Measurements from ENCODE around the gene SLC12A2. TPM values are rescaled to one million over a fixed set of nuclear protein-coding genes. Genes with fewer than 3 reads are reported as not detected.
A peak's percentile ranks its signal among the peaks of the same experiment; 100 is the strongest.

The SLC12A2 gene
- total and polyA plus RNA-seq, 9 of the 15 experiments (the other 6 are each of a cell fraction or from before 2014, with no cell fraction given) = 5.1 to 20.3 (median 12.6) TPM

- H3K4me1 ChIP-seq (replicated peaks in 1 of 2; ENCODE audit: control insufficient read depth in 2 of 2, insufficient read depth in 2 of 2, low read length in 2 of 2) = no peaks in the 10 kb centered on the region
- H3K9ac ChIP-seq (ENCODE audit: insufficient read depth in 1 of 2, low read depth in 2 of 2, low read length in 2 of 2) = no peak overlapping the region
- ATAC-seq (peak; percentile 39; the same call in 1 of the 3 replicates), FAIRE-seq (no peak), DNase-seq (ENCODE audit: extremely low read depth in 1 of 4, low spot score in 3 of 4) (no peak)
- no peaks in the 10 kb centered on the region for H4K20me1 ChIP-seq (replicated peaks; ENCODE audit: control insufficient read depth, insufficient read depth, low read length)
- intact Hi-C loops (cut with micrococcal nuclease) = no loop called here
- H2AFZ ChIP-seq (ENCODE audit: low read depth, low read length) = no peak overlapping the region
- peaks cover 2% of the 10 kb centered on the region; the same call in 1 of the 3 replicates for H3K36me3 ChIP-seq (ENCODE audit: control insufficient read depth, insufficient read depth, low read length)
- ChIA-PET POLR2A (interaction anchor here (0.9 kb wide), 1 partner anchor 17 kb away, joined by 3 read pairs; no protein-coding TSS in a partner anchor), CTCF (ENCODE audit: low intra/inter-chr PET ratio) (interaction anchor here (0.6 kb wide), 1 partner anchor 226 kb away, joined by 3 read pairs; no protein-coding TSS in a partner anchor)
- H3K27me3 ChIP-seq (ENCODE audit: control insufficient read depth in 2 of 2, insufficient read depth in 2 of 2, low read length in 2 of 2) = no peaks in the 10 kb centered on the region
- no TSS peak for BruUV-seq (replicated peaks)
- H3K9me3 ChIP-seq (replicated peaks; ENCODE audit: control insufficient read depth, insufficient read depth, low read depth, low read length) = peaks cover 4% of the 10 kb centered on the region; the same call in 1 of the 2 replicates
- in situ Hi-C loops (cut with MboI) = no loop called here
- H3K9me1 ChIP-seq (ENCODE audit: control insufficient read depth, insufficient read depth, low read length) = no peaks in the 10 kb centered on the region
- H3K4me2 ChIP-seq (ENCODE audit: insufficient read depth, low read length) = no peak overlapping the region
- no peak overlapping the region for H3K4me3 ChIP-seq
- TF ChIP-seq CBFA2T3 (IDR thresholded peaks at IDR 0.05) (0 out of 2 replicates have a peak, but pooled peaks have one; percentile 8), ZC3H4 (CRISPR knock-in tag; IDR thresholded peaks at IDR 0.05; ENCODE audit: borderline replicate concordance) (no peak)
- TF ChIP-seq, protein P1, sequence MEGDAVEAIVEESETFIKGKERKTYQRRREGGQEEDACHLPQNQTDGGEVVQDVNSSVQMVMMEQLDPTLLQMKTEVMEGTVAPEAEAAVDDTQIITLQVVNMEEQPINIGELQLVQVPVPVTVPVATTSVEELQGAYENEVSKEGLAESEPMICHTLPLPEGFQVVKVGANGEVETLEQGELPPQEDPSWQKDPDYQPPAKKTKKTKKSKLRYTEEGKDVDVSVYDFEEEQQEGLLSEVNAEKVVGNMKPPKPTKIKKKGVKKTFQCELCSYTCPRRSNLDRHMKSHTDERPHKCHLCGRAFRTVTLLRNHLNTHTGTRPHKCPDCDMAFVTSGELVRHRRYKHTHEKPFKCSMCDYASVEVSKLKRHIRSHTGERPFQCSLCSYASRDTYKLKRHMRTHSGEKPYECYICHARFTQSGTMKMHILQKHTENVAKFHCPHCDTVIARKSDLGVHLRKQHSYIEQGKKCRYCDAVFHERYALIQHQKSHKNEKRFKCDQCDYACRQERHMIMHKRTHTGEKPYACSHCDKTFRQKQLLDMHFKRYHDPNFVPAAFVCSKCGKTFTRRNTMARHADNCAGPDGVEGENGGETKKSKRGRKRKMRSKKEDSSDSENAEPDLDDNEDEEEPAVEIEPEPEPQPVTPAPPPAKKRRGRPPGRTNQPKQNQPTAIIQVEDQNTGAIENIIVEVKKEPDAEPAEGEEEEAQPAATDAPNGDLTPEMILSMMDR (IDR thresholded peaks at IDR 0.05 in 2 of 3, conservative IDR thresholded peaks at IDR 0.05 in 1 of 3; ENCODE audit: insufficient read depth in 2 of 3, low read depth in 1 of 3, low read length in 3 of 3) = no peak
- peaks cover 15% of the 10 kb centered on the region for H3K79me2 ChIP-seq (ENCODE audit: control insufficient read depth, insufficient read depth, low read length)
- no peak overlapping the region for H3K27ac ChIP-seq (ENCODE audit: extremely low read depth, low read depth, low read length)
- 62% methylated on average over 1 of the region's 1 CpG for WGBS (ENCODE audit: insufficient coverage, low coverage, missing lambda C conversion rate)
These were observed 18.1 kb downstream of the SLC12A2 start for GRCh38 chr5:128101676-128102075.

GRCh38 chr5:128105203-128105602 is 21.6 kb downstream of the SLC12A2 start:
- no peaks in the 10 kb centered on the region for H3K36me3 ChIP-seq (ENCODE audit: control insufficient read depth, insufficient read depth, low read length)
- H2AFZ ChIP-seq (ENCODE audit: low read depth, low read length) = no peak overlapping the region
- no peaks in the 10 kb centered on the region for H3K27me3 ChIP-seq (ENCODE audit: control insufficient read depth in 2 of 2, insufficient read depth in 2 of 2, low read length in 2 of 2)
- no peak overlapping the region for H3K4me2 ChIP-seq (ENCODE audit: insufficient read depth, low read length)
- no peak overlapping the region for H3K4me3 ChIP-seq
- no peaks in the 10 kb centered on the region for H3K4me1 ChIP-seq (replicated peaks in 1 of 2; ENCODE audit: control insufficient read depth in 2 of 2, insufficient read depth in 2 of 2, low read length in 2 of 2)
- no peak overlapping the region for H3K9ac ChIP-seq (ENCODE audit: insufficient read depth in 1 of 2, low read depth in 2 of 2, low read length in 2 of 2)
- H3K79me2 ChIP-seq (ENCODE audit: control insufficient read depth, insufficient read depth, low read length) = peaks cover 15% of the 10 kb centered on the region; the same call in 2 of the 3 replicates
- FAIRE-seq (no peak), DNase-seq (ENCODE audit: extremely low read depth in 1 of 4, low spot score in 3 of 4) (no peak), ATAC-seq (no peak)
- no peaks in the 10 kb centered on the region for H3K9me1 ChIP-seq (ENCODE audit: control insufficient read depth, insufficient read depth, low read length)
- BruUV-seq (replicated peaks) = no TSS peak
- 59% methylated on average over 7 of the region's 7 CpGs for WGBS (ENCODE audit: insufficient coverage, low coverage, missing lambda C conversion rate)
- ChIA-PET POLR2A (no interaction called here), CTCF (ENCODE audit: low intra/inter-chr PET ratio) (no interaction called here)
- H3K9me3 ChIP-seq (replicated peaks; ENCODE audit: control insufficient read depth, insufficient read depth, low read depth, low read length) = no peaks in the 10 kb centered on the region
- H3K27ac ChIP-seq (ENCODE audit: extremely low read depth, low read depth, low read length) = no peak overlapping the region
- intact Hi-C loops (cut with micrococcal nuclease) = no loop called here
- H4K20me1 ChIP-seq (replicated peaks; ENCODE audit: control insufficient read depth, insufficient read depth, low read length) = no peaks in the 10 kb centered on the region
- in situ Hi-C loops (cut with MboI) = no loop called here
- TF ChIP-seq, protein P2, sequence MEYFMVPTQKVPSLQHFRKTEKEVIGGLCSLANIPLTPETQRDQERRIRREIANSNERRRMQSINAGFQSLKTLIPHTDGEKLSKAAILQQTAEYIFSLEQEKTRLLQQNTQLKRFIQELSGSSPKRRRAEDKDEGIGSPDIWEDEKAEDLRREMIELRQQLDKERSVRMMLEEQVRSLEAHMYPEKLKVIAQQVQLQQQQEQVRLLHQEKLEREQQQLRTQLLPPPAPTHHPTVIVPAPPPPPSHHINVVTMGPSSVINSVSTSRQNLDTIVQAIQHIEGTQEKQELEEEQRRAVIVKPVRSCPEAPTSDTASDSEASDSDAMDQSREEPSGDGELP (CRISPR knock-in tag; IDR thresholded peaks at IDR 0.05; ENCODE audit: borderline replicate concordance) = no peak
- no peak for TF ChIP-seq ZFPM2 (CRISPR knock-in tag; IDR thresholded peaks at IDR 0.05)
- TF ChIP-seq KHSRP (IDR thresholded peaks at IDR 0.05) = no peak
- TF ChIP-seq ZNF197 (CRISPR knock-in tag; IDR thresholded peaks at IDR 0.05; ENCODE audit: low read depth) = no peak
- no peak for TF ChIP-seq MCM3 (IDR thresholded peaks at IDR 0.05)
- no peak for TF ChIP-seq RCOR1 (IDR thresholded peaks at IDR 0.05; ENCODE audit: borderline replicate concordance in 1 of 2, low read depth in 2 of 2, low read length in 2 of 2)
- TF ChIP-seq ZNF77 (CRISPR knock-in tag; IDR thresholded peaks at IDR 0.05) = no peak
- TF ChIP-seq TFE3 (CRISPR knock-in tag; IDR thresholded peaks at IDR 0.05) = no peak
- TF ChIP-seq HMGN3 (IDR thresholded peaks at IDR 0.05; ENCODE audit: borderline replicate concordance, extremely low read depth, insufficient read length, low read depth, low read length) = no peak
- no peak for TF ChIP-seq STAT5A (IDR thresholded peaks at IDR 0.05; ENCODE audit: borderline replicate concordance, low read length)
